ENCODE data around the gene CSN2. TPM values are rescaled to one million over a fixed set of nuclear protein-coding genes. Genes with fewer than 3 reads are reported as not detected.

The CSN2 gene
- total RNA-seq, 1 experiment from 2014 or later: not detected

DNA sequence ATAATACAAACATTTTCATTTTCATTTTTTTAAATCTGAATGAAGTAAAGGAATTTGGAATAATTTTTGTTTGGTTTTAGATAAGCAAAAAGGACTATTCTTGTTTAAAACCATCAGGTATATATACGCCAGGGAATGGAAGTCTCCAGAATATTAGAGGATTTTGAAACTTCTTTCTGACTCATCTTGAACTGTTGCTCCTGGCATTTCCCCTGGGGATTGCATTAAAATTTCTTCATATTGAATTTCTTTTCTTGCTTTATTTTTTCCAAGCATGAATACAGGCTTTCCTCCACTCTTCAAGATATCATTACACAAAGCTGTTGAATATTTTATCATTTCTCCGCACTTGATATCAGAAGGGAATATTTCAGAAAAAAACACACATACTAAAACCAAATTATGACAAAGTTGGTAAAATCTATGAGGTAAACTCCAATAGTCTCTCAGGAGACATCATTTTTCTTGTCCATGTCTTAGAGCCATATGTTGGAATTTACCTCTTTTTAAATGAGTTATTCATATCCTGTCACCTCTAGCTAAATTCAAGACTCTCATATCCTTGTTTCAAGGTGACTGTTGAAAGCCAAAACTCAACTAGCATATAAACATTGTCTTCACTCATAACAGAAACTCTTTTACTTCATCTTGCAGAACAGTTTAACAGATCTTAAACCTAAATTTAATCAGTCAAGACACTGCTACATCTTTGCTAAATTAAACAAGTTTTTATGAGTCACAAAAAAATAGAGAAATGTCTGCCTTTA lies 55.3 kb downstream of the CSN2 start:
- Histone ChIP-seq H3K36me3 (ENCODE audit: low read depth) (no peaks in the 10 kb centered on the region), H4K20me1 (ENCODE audit: insufficient read depth) (no peaks in the 10 kb centered on the region), H3K4me1 (replicated peaks; ENCODE audit: insufficient read depth) (no peaks in the 10 kb centered on the region), H3K79me2 (ENCODE audit: low read depth) (no peaks in the 10 kb centered on the region), H3K4me2 (no peak overlapping the region), H3K4me3 (no peak overlapping the region), H3K9me3 (ENCODE audit: insufficient read depth, low read depth) (no peaks in the 10 kb centered on the region), H3K27ac (no peak overlapping the region), H2AFZ (no peak overlapping the region), H3F3A (ENCODE audit: insufficient read depth, low read depth) (no peaks in the 10 kb centered on the region), H3K27me3 (ENCODE audit: insufficient read depth, low read depth) (no peaks in the 10 kb centered on the region), H3K9me2 (ENCODE audit: insufficient read depth) (no peaks in the 10 kb centered on the region)
- DNase-seq: no peak
- no TSS peak for BruUV-seq (replicated peaks)
- intact Hi-C loops (cut with micrococcal nuclease; ENCODE audit: unreplicated experiment): no loop called here
- no peak for TF ChIP-seq EZH2 (IDR thresholded peaks at IDR 0.05; ENCODE audit: low read depth)
- TF ChIP-seq, protein P1, sequence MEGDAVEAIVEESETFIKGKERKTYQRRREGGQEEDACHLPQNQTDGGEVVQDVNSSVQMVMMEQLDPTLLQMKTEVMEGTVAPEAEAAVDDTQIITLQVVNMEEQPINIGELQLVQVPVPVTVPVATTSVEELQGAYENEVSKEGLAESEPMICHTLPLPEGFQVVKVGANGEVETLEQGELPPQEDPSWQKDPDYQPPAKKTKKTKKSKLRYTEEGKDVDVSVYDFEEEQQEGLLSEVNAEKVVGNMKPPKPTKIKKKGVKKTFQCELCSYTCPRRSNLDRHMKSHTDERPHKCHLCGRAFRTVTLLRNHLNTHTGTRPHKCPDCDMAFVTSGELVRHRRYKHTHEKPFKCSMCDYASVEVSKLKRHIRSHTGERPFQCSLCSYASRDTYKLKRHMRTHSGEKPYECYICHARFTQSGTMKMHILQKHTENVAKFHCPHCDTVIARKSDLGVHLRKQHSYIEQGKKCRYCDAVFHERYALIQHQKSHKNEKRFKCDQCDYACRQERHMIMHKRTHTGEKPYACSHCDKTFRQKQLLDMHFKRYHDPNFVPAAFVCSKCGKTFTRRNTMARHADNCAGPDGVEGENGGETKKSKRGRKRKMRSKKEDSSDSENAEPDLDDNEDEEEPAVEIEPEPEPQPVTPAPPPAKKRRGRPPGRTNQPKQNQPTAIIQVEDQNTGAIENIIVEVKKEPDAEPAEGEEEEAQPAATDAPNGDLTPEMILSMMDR (conservative IDR thresholded peaks at IDR 0.05): no peak
- CTCF ChIA-PET: no interaction called here
- POLR2A ChIA-PET (ENCODE audit: unreplicated experiment): no interaction called here

DNA sequence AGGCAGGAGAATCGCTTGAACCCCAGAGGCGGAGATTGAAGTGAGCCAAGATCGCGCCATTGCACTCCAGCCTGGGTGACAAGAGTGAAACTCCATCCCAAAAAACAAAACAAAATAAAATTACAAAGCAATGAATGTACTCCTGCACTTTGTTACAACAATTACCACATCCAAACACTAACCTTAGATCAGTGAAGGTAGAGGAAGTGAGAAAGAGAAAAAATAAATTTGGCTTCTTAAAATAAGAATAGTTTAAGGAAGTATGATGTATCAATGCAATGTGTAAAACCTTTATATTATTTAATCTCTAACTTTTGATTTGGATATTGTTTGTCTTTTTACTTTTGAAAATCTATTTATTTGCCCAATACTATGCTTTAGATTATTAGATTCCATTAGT lies 56.3 kb downstream of the CSN2 start:
- H3F3A ChIP-seq (ENCODE audit: insufficient read depth, low read depth): no peaks in the 10 kb centered on the region
- no peaks in the 10 kb centered on the region for H3K9me3 ChIP-seq (ENCODE audit: insufficient read depth, low read depth)
- no peak for TF ChIP-seq EZH2 (IDR thresholded peaks at IDR 0.05; ENCODE audit: low read depth)
- TF ChIP-seq, protein P1 (conservative IDR thresholded peaks at IDR 0.05): no peak
- H3K4me3 ChIP-seq: no peak overlapping the region
- POLR2A ChIA-PET (ENCODE audit: unreplicated experiment): no interaction called here
- no peaks in the 10 kb centered on the region for H4K20me1 ChIP-seq (ENCODE audit: insufficient read depth)
- intact Hi-C loops (cut with micrococcal nuclease; ENCODE audit: unreplicated experiment): no loop called here
- no peaks in the 10 kb centered on the region for H3K79me2 ChIP-seq (ENCODE audit: low read depth)
- H3K27ac ChIP-seq: no peak overlapping the region
- no peak for DNase-seq
- H3K27me3 ChIP-seq (ENCODE audit: insufficient read depth, low read depth): no peaks in the 10 kb centered on the region
- no peaks in the 10 kb centered on the region for H3K9me2 ChIP-seq (ENCODE audit: insufficient read depth)
- H3K4me1 ChIP-seq (replicated peaks; ENCODE audit: insufficient read depth): no peaks in the 10 kb centered on the region
- no peaks in the 10 kb centered on the region for H3K36me3 ChIP-seq (ENCODE audit: low read depth)
- no peak overlapping the region for H3K4me2 ChIP-seq
- CTCF ChIA-PET: no interaction called here
- no peak overlapping the region for H2AFZ ChIP-seq
- no TSS peak for BruUV-seq (replicated peaks)

DNA sequence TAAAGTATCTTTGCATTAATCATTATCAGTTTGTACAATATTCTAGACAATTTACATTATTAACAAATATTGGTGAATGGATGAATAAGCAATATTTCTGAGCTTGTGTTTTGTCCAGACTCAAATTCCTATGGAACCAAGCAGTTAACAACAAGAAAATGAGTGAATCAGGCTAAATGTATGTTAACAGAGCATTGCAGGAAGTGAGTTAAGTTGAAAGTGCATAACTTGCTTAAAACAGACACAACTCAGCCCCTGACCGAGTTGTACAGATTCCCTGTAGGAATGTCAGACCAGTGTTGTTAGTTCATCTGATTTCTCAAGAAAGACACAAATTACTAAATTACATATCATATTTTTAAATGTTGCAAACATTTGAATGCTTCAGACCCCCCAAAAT lies 58.4 kb downstream of the CSN2 start:
- H3K9me2 ChIP-seq (ENCODE audit: insufficient read depth): no peaks in the 10 kb centered on the region
- no peaks in the 10 kb centered on the region for H4K20me1 ChIP-seq (ENCODE audit: insufficient read depth)
- H3K4me1 ChIP-seq (replicated peaks; ENCODE audit: insufficient read depth): no peaks in the 10 kb centered on the region
- no TSS peak for BruUV-seq (replicated peaks)
- no peaks in the 10 kb centered on the region for H3K9me3 ChIP-seq (ENCODE audit: insufficient read depth, low read depth)
- H3K27ac ChIP-seq: no peak overlapping the region
- no peaks in the 10 kb centered on the region for H3K79me2 ChIP-seq (ENCODE audit: low read depth)
- H3F3A ChIP-seq (ENCODE audit: insufficient read depth, low read depth): no peaks in the 10 kb centered on the region
- no peak for TF ChIP-seq EZH2 (IDR thresholded peaks at IDR 0.05; ENCODE audit: low read depth)
- TF ChIP-seq, protein P1 (conservative IDR thresholded peaks at IDR 0.05): no peak
- intact Hi-C loops (cut with micrococcal nuclease; ENCODE audit: unreplicated experiment): no loop called here
- no peaks in the 10 kb centered on the region for H3K27me3 ChIP-seq (ENCODE audit: insufficient read depth, low read depth)
- no peak overlapping the region for H2AFZ ChIP-seq
- no peak for DNase-seq
- H3K4me3 ChIP-seq: no peak overlapping the region
- CTCF ChIA-PET: no interaction called here
- no peaks in the 10 kb centered on the region for H3K36me3 ChIP-seq (ENCODE audit: low read depth)
- H3K4me2 ChIP-seq: no peak overlapping the region
- POLR2A ChIA-PET (ENCODE audit: unreplicated experiment): no interaction called here

Other genes starting within 250 kb of the CSN2 start
- gene SULT1B1, start 205.1 kb downstream of the CSN2 start, total RNA-seq (2021): 0.24 and 0.25 TPM in 2 replicates
- gene SULT1E1, start 105.6 kb downstream of the CSN2 start, total RNA-seq (2021): not detected in 2 replicates
- not detected in 2 replicates for gene CSN1S1, start 34.7 kb downstream of the CSN2 start, total RNA-seq (2021)
- gene STATH, start 30.2 kb upstream of the CSN2 start, total RNA-seq (2021): not detected in 2 replicates
- gene HTN3, start 62.7 kb upstream of the CSN2 start, total RNA-seq (2021): not detected in 2 replicates
- gene HTN1, start 84.7 kb upstream of the CSN2 start, total RNA-seq (2021): not detected in 2 replicates
- gene PRR27, start 188.5 kb upstream of the CSN2 start, total RNA-seq (2021): not detected in 2 replicates
- 0.70 TPM in 1 of 2 replicates, not detected in the other for gene ODAM, start 230.0 kb upstream of the CSN2 start, total RNA-seq (2021)

All from PC-9 (cell line).